ENCODE data around the gene TSPAN19.

The TSPAN19 gene

GRCh38 chr12:85036234-85036707 is at the start of gene TSPAN19, which contains the start of gene LRRIQ1:
Gene TSPAN19 (minus strand): TSS chr12:85036277. CDS start chr12:85029946, 6,331 bp downstream.
Gene LRRIQ1 (plus strand): TSS chr12:85036351. CDS start chr12:85038177, 1,826 bp downstream.
- H3K4me3 ChIP-seq (ENCODE audit: low read length), result peak within 1 kb of the TSS; percentile 50; the same call in 1 of the 2 replicates
- no peaks in the 10 kb centered on the region for H3K9me3 ChIP-seq (ENCODE audit: control insufficient read depth, insufficient read depth, low read length)
- H3K4me1 ChIP-seq (ENCODE audit: control insufficient read depth, insufficient read depth, low read length), result no peaks in the 10 kb centered on the region
- peak; percentile 92 for DNase-seq (ENCODE audit: low read depth, low spot score)
- H3K27me3 ChIP-seq (ENCODE audit: control insufficient read depth, insufficient read depth, low read length), result no peaks in the 10 kb centered on the region
- no peak within 1 kb of the TSS for H3K27ac ChIP-seq (ENCODE audit: low read length)
- H3K36me3 ChIP-seq (ENCODE audit: control insufficient read depth, insufficient read depth, low read length), result no peaks in the 10 kb centered on the region
- no CpG with 5 or more reads among the region's 22 CpGs for WGBS (ENCODE audit: insufficient coverage, insufficient read length)

GRCh38 chr12:85085066-85085465 is 49.0 kb upstream of the TSPAN19 start:
- no peaks in the 10 kb centered on the region for H3K4me1 ChIP-seq (ENCODE audit: control insufficient read depth, insufficient read depth, low read length)
- WGBS (ENCODE audit: insufficient coverage, insufficient read length), result no CpG with 5 or more reads among the region's 5 CpGs
- no peaks in the 10 kb centered on the region for H3K27me3 ChIP-seq (ENCODE audit: control insufficient read depth, insufficient read depth, low read length)
- no peaks in the 10 kb centered on the region for H3K36me3 ChIP-seq (ENCODE audit: control insufficient read depth, insufficient read depth, low read length)
- DNase-seq (ENCODE audit: low read depth, low spot score), result no peak
- H3K27ac ChIP-seq (ENCODE audit: low read length), result no peak overlapping the region
- no peaks in the 10 kb centered on the region for H3K9me3 ChIP-seq (ENCODE audit: control insufficient read depth, insufficient read depth, low read length)
- H3K4me3 ChIP-seq (ENCODE audit: low read length), result no peak overlapping the region

GRCh38 chr12:85076688-85077430 is 40.8 kb upstream of the TSPAN19 start:
- H3K9me3 ChIP-seq (ENCODE audit: control insufficient read depth, insufficient read depth, low read length), result no peaks in the 10 kb centered on the region
- H3K27ac ChIP-seq (ENCODE audit: low read length), result no peak overlapping the region
- no peaks in the 10 kb centered on the region for H3K4me1 ChIP-seq (ENCODE audit: control insufficient read depth, insufficient read depth, low read length)
- H3K27me3 ChIP-seq (ENCODE audit: control insufficient read depth, insufficient read depth, low read length), result no peaks in the 10 kb centered on the region
- H3K36me3 ChIP-seq (ENCODE audit: control insufficient read depth, insufficient read depth, low read length), result no peaks in the 10 kb centered on the region
- WGBS (ENCODE audit: insufficient coverage, insufficient read length), result no CpG with 5 or more reads among the region's 1 CpG
- no peak overlapping the region for H3K4me3 ChIP-seq (ENCODE audit: low read length)
- peak; percentile 25 for DNase-seq (ENCODE audit: low read depth, low spot score)

GRCh38 chr12:85072826-85073225 is 36.7 kb upstream of the TSPAN19 start:
- Histone ChIP-seq H3K27ac (ENCODE audit: low read length) (no peak overlapping the region), H3K4me1 (ENCODE audit: control insufficient read depth, insufficient read depth, low read length) (no peaks in the 10 kb centered on the region), H3K36me3 (ENCODE audit: control insufficient read depth, insufficient read depth, low read length) (no peaks in the 10 kb centered on the region), H3K27me3 (ENCODE audit: control insufficient read depth, insufficient read depth, low read length) (no peaks in the 10 kb centered on the region), H3K4me3 (ENCODE audit: low read length) (no peak overlapping the region), H3K9me3 (ENCODE audit: control insufficient read depth, insufficient read depth, low read length) (no peaks in the 10 kb centered on the region)
- WGBS (ENCODE audit: insufficient coverage, insufficient read length), result no CpG with 5 or more reads among the region's 1 CpG
- DNase-seq (ENCODE audit: low read depth, low spot score), result no peak

- WGBS (ENCODE audit: insufficient coverage, insufficient read length), result no CpG with 5 or more reads among the region's 3 CpGs
- H3K36me3 ChIP-seq (ENCODE audit: control insufficient read depth, insufficient read depth, low read length), result no peaks in the 10 kb centered on the region
- DNase-seq (ENCODE audit: low read depth, low spot score), result no peak
These were observed 29.9 kb upstream of the TSPAN19 start for GRCh38 chr12:85065837-85066482.

GRCh38 chr12:85060916-85061315 is 24.8 kb upstream of the TSPAN19 start:
- Histone ChIP-seq H3K36me3 (ENCODE audit: control insufficient read depth, insufficient read depth, low read length) (no peaks in the 10 kb centered on the region), H3K4me3 (ENCODE audit: low read length) (no peak overlapping the region), H3K9me3 (ENCODE audit: control insufficient read depth, insufficient read depth, low read length) (no peaks in the 10 kb centered on the region), H3K27ac (ENCODE audit: low read length) (no peak overlapping the region), H3K27me3 (ENCODE audit: control insufficient read depth, insufficient read depth, low read length) (no peaks in the 10 kb centered on the region), H3K4me1 (ENCODE audit: control insufficient read depth, insufficient read depth, low read length) (no peaks in the 10 kb centered on the region)
- no CpG with 5 or more reads among the region's 2 CpGs for WGBS (ENCODE audit: insufficient coverage, insufficient read length)
- no peak for DNase-seq (ENCODE audit: low read depth, low spot score)

More at GRCh38 chr12:85065837-85066482, 29.9 kb upstream of the TSPAN19 start:
- H3K27ac ChIP-seq (ENCODE audit: low read length), result no peak overlapping the region
- no peaks in the 10 kb centered on the region for H3K27me3 ChIP-seq (ENCODE audit: control insufficient read depth, insufficient read depth, low read length)
- no peak overlapping the region for H3K4me3 ChIP-seq (ENCODE audit: low read length)
- no peaks in the 10 kb centered on the region for H3K9me3 ChIP-seq (ENCODE audit: control insufficient read depth, insufficient read depth, low read length)
- no peaks in the 10 kb centered on the region for H3K4me1 ChIP-seq (ENCODE audit: control insufficient read depth, insufficient read depth, low read length)

- Histone ChIP-seq H3K27ac (ENCODE audit: low read length) (no peak overlapping the region), H3K4me3 (ENCODE audit: low read length) (no peak overlapping the region), H3K36me3 (ENCODE audit: control insufficient read depth, insufficient read depth, low read length) (no peaks in the 10 kb centered on the region), H3K27me3 (ENCODE audit: control insufficient read depth, insufficient read depth, low read length) (no peaks in the 10 kb centered on the region), H3K9me3 (ENCODE audit: control insufficient read depth, insufficient read depth, low read length) (no peaks in the 10 kb centered on the region), H3K4me1 (ENCODE audit: control insufficient read depth, insufficient read depth, low read length) (no peaks in the 10 kb centered on the region)
- no peak for DNase-seq (ENCODE audit: low read depth, low spot score)
- WGBS (ENCODE audit: insufficient coverage, insufficient read length), result 100% methylated on average over 1 of the region's 6 CpGs
These were observed 23.5 kb upstream of the TSPAN19 start for GRCh38 chr12:85059594-85059993.

- Histone ChIP-seq H3K36me3 (ENCODE audit: control insufficient read depth, insufficient read depth, low read length) (no peaks in the 10 kb centered on the region), H3K27me3 (ENCODE audit: control insufficient read depth, insufficient read depth, low read length) (no peaks in the 10 kb centered on the region), H3K4me1 (ENCODE audit: control insufficient read depth, insufficient read depth, low read length) (no peaks in the 10 kb centered on the region), H3K27ac (ENCODE audit: low read length) (no peak overlapping the region), H3K4me3 (ENCODE audit: low read length) (no peak overlapping the region), H3K9me3 (ENCODE audit: control insufficient read depth, insufficient read depth, low read length) (no peaks in the 10 kb centered on the region)
- no CpG with 5 or more reads among the region's 3 CpGs for WGBS (ENCODE audit: insufficient coverage, insufficient read length)
- no peak for DNase-seq (ENCODE audit: low read depth, low spot score)
These were observed 22.3 kb upstream of the TSPAN19 start for GRCh38 chr12:85058339-85058738.

GRCh38 chr12:85057370-85057963 is 21.4 kb upstream of the TSPAN19 start:
- Histone ChIP-seq H3K4me3 (ENCODE audit: low read length) (no peak overlapping the region), H3K27me3 (ENCODE audit: control insufficient read depth, insufficient read depth, low read length) (no peaks in the 10 kb centered on the region), H3K4me1 (ENCODE audit: control insufficient read depth, insufficient read depth, low read length) (no peaks in the 10 kb centered on the region), H3K36me3 (ENCODE audit: control insufficient read depth, insufficient read depth, low read length) (no peaks in the 10 kb centered on the region), H3K27ac (ENCODE audit: low read length) (no peak overlapping the region), H3K9me3 (ENCODE audit: control insufficient read depth, insufficient read depth, low read length) (no peaks in the 10 kb centered on the region)
- no CpG with 5 or more reads among the region's 2 CpGs for WGBS (ENCODE audit: insufficient coverage, insufficient read length)
- DNase-seq (ENCODE audit: low read depth, low spot score), result peak; percentile 54

- no peak overlapping the region for H3K4me3 ChIP-seq (ENCODE audit: low read length)
- no peaks in the 10 kb centered on the region for H3K27me3 ChIP-seq (ENCODE audit: control insufficient read depth, insufficient read depth, low read length)
- no peaks in the 10 kb centered on the region for H3K9me3 ChIP-seq (ENCODE audit: control insufficient read depth, insufficient read depth, low read length)
- DNase-seq (ENCODE audit: low read depth, low spot score), result no peak
- no peak overlapping the region for H3K27ac ChIP-seq (ENCODE audit: low read length)
- no peaks in the 10 kb centered on the region for H3K4me1 ChIP-seq (ENCODE audit: control insufficient read depth, insufficient read depth, low read length)
- no peaks in the 10 kb centered on the region for H3K36me3 ChIP-seq (ENCODE audit: control insufficient read depth, insufficient read depth, low read length)
These were observed 7.8 kb upstream of the TSPAN19 start for GRCh38 chr12:85043829-85044228.

Data from iPS DF 6.9 (cell line).